Measurements from ENCODE around the gene NOG.

NOG gene

DNA sequence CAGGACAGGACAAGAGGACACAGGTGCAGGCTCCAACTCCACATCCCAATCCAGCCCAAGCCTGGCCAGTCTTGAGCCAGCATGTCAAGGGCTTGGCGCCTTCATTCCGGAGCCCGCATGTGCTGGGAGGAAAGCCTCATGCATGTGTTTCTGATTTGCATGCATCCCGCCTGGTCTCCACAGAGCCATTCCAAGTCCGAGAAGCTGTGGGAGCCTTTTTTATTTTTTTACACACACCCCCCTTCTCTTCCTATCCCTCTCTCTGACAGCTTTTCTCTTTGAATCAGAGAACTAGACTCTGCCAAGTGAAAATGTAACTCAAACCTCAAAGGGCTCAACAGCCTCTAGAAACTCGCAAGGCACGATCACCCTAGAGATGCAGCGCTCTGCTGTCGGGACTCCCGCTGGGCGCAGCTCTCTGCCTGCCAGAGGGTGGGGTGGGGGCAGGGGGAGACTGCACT, 45.1 kb downstream of the NOG start:
- peak; percentile 37 for DNase-seq (ENCODE audit: low read depth)

DNA sequence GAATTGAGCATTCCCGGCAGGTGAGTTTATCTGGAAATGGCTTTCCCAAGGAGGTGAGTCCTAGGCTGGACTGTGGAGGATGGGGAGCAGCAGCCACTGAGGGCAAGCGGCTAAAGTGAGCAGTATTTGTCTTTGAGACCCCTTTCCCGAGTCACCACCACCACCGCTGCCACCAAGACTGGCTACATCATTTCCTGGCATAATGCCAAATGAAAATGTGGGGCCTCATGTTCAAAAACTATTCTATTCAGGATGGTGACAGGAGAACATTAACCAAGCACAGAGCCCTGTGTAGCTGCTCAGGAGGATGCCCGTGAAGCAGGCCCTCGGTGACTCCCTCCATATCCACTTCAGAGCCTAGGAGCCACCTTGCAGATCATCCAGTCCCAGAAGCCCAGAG, 46.0 kb downstream of the NOG start:
- no peak for DNase-seq (ENCODE audit: low read depth)

DNA sequence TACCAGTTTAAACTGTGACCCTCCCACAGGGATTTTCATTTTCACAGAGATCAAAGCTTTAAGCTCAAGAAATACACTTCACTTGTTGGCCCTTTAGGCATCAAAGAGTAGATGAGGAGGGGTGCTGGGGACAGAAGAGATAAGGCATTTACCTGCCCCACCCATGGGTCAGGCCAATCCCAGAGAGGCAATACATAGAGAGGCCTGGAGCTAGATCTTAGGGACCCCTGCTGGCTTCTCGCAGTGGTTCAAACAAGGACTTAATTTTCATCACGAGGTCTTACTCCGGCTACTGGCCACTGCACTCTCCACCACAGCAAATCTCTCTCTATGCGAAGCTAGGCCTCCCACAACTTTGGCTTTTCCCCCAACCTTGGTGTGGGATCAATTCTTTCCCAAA, 46.6 kb downstream of the NOG start:
- DNase-seq (ENCODE audit: low read depth), result no peak

- DNase-seq (ENCODE audit: low read depth), result no peak
Observed at GRCh38 chr17:56641373-56641772, 47.9 kb downstream of the NOG start.

GRCh38 chr17:56641894-56642293, 48.4 kb downstream of the NOG start:
- no peak for DNase-seq (ENCODE audit: low read depth)

GRCh38 chr17:56642424-56642823, 48.9 kb downstream of the NOG start:
- no peak for DNase-seq (ENCODE audit: low read depth)

Measured in GM04504 (cell line).